Trophoblast cell (in vitro differentiated cells and primary cell): Measurements from ENCODE around the gene ACOX3.

Experiments
- DNase-seq, 2 donors: peaks; one replicate each; pipeline ENCODE4 v3.0.0-alpha.2; 2016
- H2AFZ ChIP-seq: 2 replicates; pipeline ENCODE4 v1.6.1; 2013; ENCODE audit warnings: low read length, moderate library complexity, mild to moderate bottlenecking; ENCODE audit not compliant: insufficient read depth, poor library complexity
- H2AK5ac ChIP-seq: 2 replicates; pipeline ENCODE4 v1.6.1; 2013; ENCODE audit warnings: mild to moderate bottlenecking, low read length
- H2BK120ac ChIP-seq: 2 replicates; pipeline ENCODE4 v1.6.1; 2013; ENCODE audit warnings: low read length, mild to moderate bottlenecking, moderate library complexity; ENCODE audit not compliant: insufficient read depth, poor library complexity
- H2BK12ac ChIP-seq: 2 replicates; pipeline ENCODE4 v1.6.1; 2013; ENCODE audit warnings: mild to moderate bottlenecking, low read length, moderate library complexity
- H2BK5ac ChIP-seq: 2 replicates; pipeline ENCODE4 v1.6.1; 2013; ENCODE audit warnings: low read length, low read depth, moderate library complexity, mild to moderate bottlenecking; ENCODE audit not compliant: poor library complexity
- H3K14ac ChIP-seq: 2 replicates; pipeline ENCODE4 v1.6.1; 2013; ENCODE audit warnings: mild to moderate bottlenecking, low read length
- H3K18ac ChIP-seq: 2 replicates; pipeline ENCODE4 v1.6.1; 2013; ENCODE audit warnings: mild to moderate bottlenecking, low read length
- H3K23ac ChIP-seq: 2 replicates; pipeline ENCODE4 v1.6.1; 2013; ENCODE audit warnings: low read length
- H3K27ac ChIP-seq: 2 replicates; pipeline ENCODE4 v1.5.1; 2013; ENCODE audit warnings: low read depth, mild to moderate bottlenecking, inconsistent platforms, low read length, moderate library complexity
- H3K27me3 ChIP-seq: 2 replicates; pipeline ENCODE4 v1.6.1; 2013; ENCODE audit warnings: inconsistent platforms, mild to moderate bottlenecking, low read length, moderate library complexity; ENCODE audit not compliant: insufficient read depth
- H3K36me3 ChIP-seq, 2 experiments: 1 replicate in 1 of 2; 2 replicates in 1 of 2; pipeline ENCODE4 v1.6.1; 2013; ENCODE audit warnings: low read length in 2 of 2, mild to moderate bottlenecking in 2 of 2, moderate library complexity in 1 of 2; ENCODE audit not compliant: insufficient read depth in 2 of 2, control insufficient read depth in 1 of 2
- H3K4ac ChIP-seq: 2 replicates; pipeline ENCODE4 v1.6.1; 2013; ENCODE audit warnings: low read depth, mild to moderate bottlenecking, low read length, moderate library complexity
- H3K4me1 ChIP-seq, 2 experiments: 1 replicate in 1 of 2; 2 replicates in 1 of 2; pipeline ENCODE4 v1.6.1; 2013; ENCODE audit warnings: low read length in 2 of 2, mild to moderate bottlenecking in 2 of 2, moderate library complexity in 1 of 2; ENCODE audit not compliant: insufficient read depth in 2 of 2, control insufficient read depth in 1 of 2
- H3K4me2 ChIP-seq: 2 replicates; pipeline ENCODE4 v1.6.1; 2013; ENCODE audit warnings: inconsistent platforms, mild to moderate bottlenecking, low read length, moderate library complexity
- H3K4me3 ChIP-seq: 2 replicates; pipeline ENCODE4 v1.5.1; 2013; ENCODE audit warnings: mild to moderate bottlenecking, low read depth, low read length, inconsistent platforms
- H3K79me1 ChIP-seq: one replicate; pipeline ENCODE4 v1.6.1; 2013; ENCODE audit warnings: low read length
- H3K79me2 ChIP-seq: 2 replicates; pipeline ENCODE4 v1.6.1; 2013; ENCODE audit warnings: low read length, mild to moderate bottlenecking; ENCODE audit not compliant: control insufficient read depth, insufficient read depth, poor library complexity
- H3K9ac ChIP-seq: 2 replicates; pipeline ENCODE4 v1.6.1; 2013; ENCODE audit warnings: mild to moderate bottlenecking, low read length
- H3K9me3 ChIP-seq: 2 replicates; pipeline ENCODE4 v1.6.1; 2013; ENCODE audit warnings: low read depth, mild to moderate bottlenecking, control low read depth, inconsistent platforms, low read length; ENCODE audit not compliant: insufficient read depth
- H4K12ac ChIP-seq: 2 replicates; pipeline ENCODE4 v1.6.1; 2013; ENCODE audit warnings: low read depth, mild to moderate bottlenecking, low read length, moderate library complexity
- H4K8ac ChIP-seq: 2 replicates; pipeline ENCODE4 v1.6.1; 2013; ENCODE audit warnings: low read depth, mild to moderate bottlenecking, low read length, moderate library complexity
- H4K91ac ChIP-seq: one replicate; pipeline ENCODE4 v1.6.1; 2013; ENCODE audit warnings: low read depth, mild to moderate bottlenecking, low read length, moderate library complexity
- WGBS: extraction: QIAGEN DNeasy Blood & Tissue Kit; methylation state at CpG from one replicate; pipeline ENCODE4 v1.1.7; 2013; ENCODE audit warnings: missing lambda C conversion rate; ENCODE audit not compliant: insufficient read length, insufficient coverage; ENCODE audit errors: extremely low coverage; 5-methylcytosine and 5-hydroxymethylcytosine counted together

Gene ACOX3

DNA sequence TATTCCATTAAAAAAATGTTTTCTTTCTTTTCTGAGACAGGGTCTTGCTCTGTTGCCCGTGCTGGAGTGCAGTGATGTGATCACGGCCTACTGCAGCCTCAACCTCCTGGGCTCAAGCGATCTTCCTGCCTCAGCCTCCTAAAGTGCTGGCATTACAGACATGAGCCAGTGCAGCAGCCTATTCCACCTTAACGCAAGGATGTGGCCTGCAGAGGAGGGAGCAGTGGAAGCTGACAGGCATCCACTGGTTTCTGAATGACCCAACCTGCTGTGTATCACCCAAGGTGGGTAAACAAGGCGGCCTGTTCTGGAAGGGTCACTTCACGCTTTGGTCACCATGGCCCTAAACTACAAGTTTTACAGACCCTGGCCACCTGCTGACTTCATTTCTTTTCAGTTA, 60.8 kb downstream of the ACOX3 start:
- Histone ChIP-seq H3K9ac (no peak overlapping the region), H3K4ac (no peak overlapping the region), H3K79me1 (no peaks in the 10 kb centered on the region), H3K4me2 (no peak overlapping the region), H3K27me3 (no peaks in the 10 kb centered on the region), H3K4me3 (no peak overlapping the region), H2BK12ac (no peak overlapping the region), H2BK5ac (no peak overlapping the region), H3K14ac (no peak overlapping the region), H4K12ac (no peak overlapping the region), H2BK120ac (no peak overlapping the region), H3K18ac (no peak overlapping the region), H3K9me3 (no peaks in the 10 kb centered on the region), H2AK5ac (no peak overlapping the region), H4K8ac (no peak overlapping the region), H3K4me1 (peaks cover 10 to 13% of the 10 kb centered on the region in 2 experiments), H2AFZ (no peak overlapping the region), H4K91ac (no peak overlapping the region), H3K79me2 (no peaks in the 10 kb centered on the region), H3K27ac (no peak overlapping the region), H3K36me3 (peaks cover 38 to 43% of the 10 kb centered on the region in 2 experiments), H3K23ac (no peak overlapping the region)
- no CpG with 5 or more reads among the region's 6 CpGs for WGBS
- DNase-seq, result no peak

DNA sequence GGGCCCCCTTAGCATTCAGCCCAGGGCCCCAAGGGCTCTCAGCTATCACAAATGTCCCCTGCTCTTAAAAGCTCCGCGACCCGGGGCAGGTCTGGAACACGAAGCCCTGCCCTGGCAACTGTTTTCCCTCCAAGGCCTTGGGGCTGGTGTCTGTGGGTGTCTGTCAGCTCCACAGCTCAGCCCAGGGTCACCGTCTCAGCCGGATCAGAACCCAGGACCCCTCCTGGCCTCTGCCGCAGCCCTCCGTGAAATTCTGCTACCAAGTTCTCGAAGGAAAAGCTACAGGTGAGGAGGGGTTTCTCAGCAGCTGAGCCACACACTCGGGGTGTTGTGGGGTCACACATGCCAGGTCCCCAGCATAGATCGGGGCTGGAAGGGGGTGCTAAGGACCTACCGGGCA, 61.2 kb downstream of the ACOX3 start:
- Histone ChIP-seq H2AK5ac (no peak overlapping the region), H3K4me2 (no peak overlapping the region), H2BK120ac (no peak overlapping the region), H3K79me2 (no peaks in the 10 kb centered on the region), H3K36me3 (peaks cover 35 to 47% of the 10 kb centered on the region in 2 experiments), H3K23ac (no peak overlapping the region), H3K27me3 (no peaks in the 10 kb centered on the region), H4K8ac (no peak overlapping the region), H4K12ac (no peak overlapping the region), H3K14ac (no peak overlapping the region), H2BK5ac (no peak overlapping the region), H3K4me3 (no peak overlapping the region), H3K9me3 (no peaks in the 10 kb centered on the region), H2BK12ac (no peak overlapping the region), H3K27ac (no peak overlapping the region), H3K4me1 (peaks cover 10 to 12% of the 10 kb centered on the region in 2 experiments), H4K91ac (no peak overlapping the region), H3K4ac (no peak overlapping the region), H2AFZ (no peak overlapping the region), H3K9ac (no peak overlapping the region), H3K79me1 (no peaks in the 10 kb centered on the region), H3K18ac (no peak overlapping the region)
- DNase-seq, result no peak
- WGBS, result no CpG with 5 or more reads among the region's 12 CpGs

GRCh38 chr4:8378776-8379175, 61.7 kb downstream of the ACOX3 start:
- WGBS, result no CpG with 5 or more reads among the region's 9 CpGs

DNA sequence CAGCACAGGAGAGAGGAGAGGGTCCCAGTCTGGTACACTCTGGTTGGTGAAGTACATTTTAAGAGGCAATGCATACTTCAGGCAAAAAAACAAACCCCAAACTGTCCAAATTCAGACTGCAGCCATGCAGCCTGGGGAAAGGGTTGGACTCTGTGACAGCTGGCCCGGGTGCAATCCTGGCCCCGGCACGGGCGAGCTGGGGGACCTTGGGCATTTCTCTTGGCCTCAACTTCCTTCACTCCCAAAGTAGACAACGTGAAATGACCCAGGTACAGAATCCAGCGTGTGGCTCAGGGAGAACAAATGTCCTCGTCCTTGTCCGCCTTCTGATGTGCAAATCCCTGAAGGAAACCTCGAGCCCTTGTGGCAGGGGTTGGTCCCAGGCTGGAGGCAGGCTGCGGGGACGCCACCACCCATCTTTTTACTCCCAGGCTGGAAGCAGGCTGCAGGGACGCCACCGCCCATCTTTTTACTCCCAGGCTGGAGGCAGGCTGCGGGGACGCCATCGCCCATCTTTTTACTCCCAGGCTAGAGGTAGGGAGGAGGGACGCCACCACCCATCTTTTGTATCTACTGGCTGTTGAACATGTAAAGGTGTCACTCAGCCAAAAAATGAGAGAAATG, 62.3 kb downstream of the ACOX3 start:
- no peak overlapping the region for H3K4me2 ChIP-seq
- H3K27ac ChIP-seq, result no peak overlapping the region
- H3K27me3 ChIP-seq, result no peaks in the 10 kb centered on the region
- H2AK5ac ChIP-seq, result no peak overlapping the region
- H3K4me1 ChIP-seq, result peaks cover 3% of the 10 kb centered on the region in 2 experiments
- H3K14ac ChIP-seq, result no peak overlapping the region
- H3K18ac ChIP-seq, result no peak overlapping the region
- H2AFZ ChIP-seq, result no peak overlapping the region
- no peak overlapping the region for H2BK120ac ChIP-seq
- no peak overlapping the region for H4K12ac ChIP-seq
- no peak overlapping the region for H2BK12ac ChIP-seq
- peaks cover 3% of the 10 kb centered on the region for H3K9me3 ChIP-seq
- H4K91ac ChIP-seq, result no peak overlapping the region
- DNase-seq, result no peak
- H3K4me3 ChIP-seq, result no peak overlapping the region
- no peak overlapping the region for H3K23ac ChIP-seq
- H4K8ac ChIP-seq, result no peak overlapping the region
- no peak overlapping the region for H3K9ac ChIP-seq
- WGBS, result no CpG with 5 or more reads among the region's 17 CpGs
- H3K36me3 ChIP-seq, result peaks cover 35 to 51% of the 10 kb centered on the region in 2 experiments
- no peaks in the 10 kb centered on the region for H3K79me2 ChIP-seq
- no peak overlapping the region for H3K4ac ChIP-seq
- H3K79me1 ChIP-seq, result no peaks in the 10 kb centered on the region
- H2BK5ac ChIP-seq, result no peak overlapping the region

More at GRCh38 chr4:8378776-8379175, 61.7 kb downstream of the ACOX3 start:
- no peak for DNase-seq
- Histone ChIP-seq H4K91ac (no peak overlapping the region), H3K4me3 (no peak overlapping the region), H2AFZ (no peak overlapping the region), H3K27me3 (no peaks in the 10 kb centered on the region), H4K12ac (no peak overlapping the region), H2BK120ac (no peak overlapping the region), H3K36me3 (peaks cover 35 to 47% of the 10 kb centered on the region in 2 experiments), H2BK5ac (no peak overlapping the region), H3K18ac (no peak overlapping the region), H3K79me2 (no peaks in the 10 kb centered on the region), H3K9ac (no peak overlapping the region), H3K14ac (no peak overlapping the region), H3K4me2 (no peak overlapping the region), H3K4ac (no peak overlapping the region), H2BK12ac (no peak overlapping the region), H2AK5ac (no peak overlapping the region), H3K4me1 (peaks cover 8 to 9% of the 10 kb centered on the region in 2 experiments), H3K23ac (no peak overlapping the region), H3K79me1 (no peaks in the 10 kb centered on the region), H4K8ac (no peak overlapping the region), H3K9me3 (no peaks in the 10 kb centered on the region), H3K27ac (no peak overlapping the region)
